GM12892 (cell line): Measurements from ENCODE around the gene KCTD14.
"Not testable (repeated sequence)": the region's sequence is repeated elsewhere in the genome, so short reads cannot be mapped to it uniquely, and the experiment has no call there.

Experiments
- DNase-seq: peaks from one replicate; pipeline ENCODE4 v3.0.0; 2011; ENCODE audit not compliant: insufficient read length
- FAIRE-seq: peaks from 2 replicates; lab custom pipeline; 2011; peaks lifted over from hg19 to GRCh38; lab: Jason Lieb, UNC
- POLR2A ChIP-seq: IDR thresholded peaks from 2 replicates; pipeline ENCODE4 v1.6.1; 2011; ENCODE audit warnings: low read depth, low read length, control low read depth
- POLR2AphosphoS5 ChIP-seq: IDR thresholded peaks from 2 replicates; pipeline ENCODE4 v1.6.1; 2011; ENCODE audit warnings: low read depth, low read length, control low read depth
- TAF1 ChIP-seq: IDR thresholded peaks from 2 replicates; pipeline ENCODE4 v1.6.1; 2011; ENCODE audit warnings: low read depth, mild to moderate bottlenecking, control low read depth, low read length, borderline replicate concordance

Gene KCTD14

DNA sequence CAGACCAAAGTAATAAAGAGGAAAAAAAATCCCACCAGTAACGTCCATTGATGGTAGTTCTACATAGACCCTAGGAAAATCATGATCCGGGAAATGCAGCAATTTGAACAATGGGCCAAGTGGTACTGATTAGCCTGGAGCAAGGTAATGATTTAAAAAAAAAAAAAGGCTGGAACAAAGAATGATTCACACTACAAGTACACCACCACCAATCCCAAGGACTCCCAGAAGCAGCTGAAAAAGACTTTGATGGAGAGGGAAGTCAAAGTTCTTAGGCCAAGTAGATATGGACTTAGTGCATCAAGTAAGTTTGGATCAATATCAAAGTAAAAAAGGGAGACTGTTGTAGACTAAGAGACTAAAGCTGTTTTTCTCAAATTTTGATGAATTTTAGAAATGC is 11.8 kb downstream of the KCTD14 start:
- no peak for FAIRE-seq

DNA sequence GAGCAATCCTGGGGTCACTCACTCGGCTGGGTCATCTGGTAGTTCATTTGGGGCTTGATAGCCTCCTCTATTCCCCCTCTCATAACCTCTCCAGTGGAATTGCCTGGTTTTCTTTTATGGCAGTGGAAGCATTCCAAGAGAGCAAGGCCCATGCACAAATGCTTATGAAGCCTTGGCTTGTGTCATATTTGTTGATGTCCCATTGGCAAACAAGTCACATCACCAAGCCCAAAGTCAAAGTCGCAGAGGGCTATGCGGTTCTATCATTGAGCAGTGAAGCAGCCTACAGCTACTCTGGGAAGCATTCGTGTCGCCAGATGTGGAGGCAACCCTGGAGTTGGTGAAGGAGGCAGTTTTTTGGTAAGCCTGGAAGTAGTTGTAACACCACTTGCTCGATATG is 12.3 kb downstream of the KCTD14 start:
- no peak for DNase-seq
- TF ChIP-seq TAF1 = no peak
- FAIRE-seq = no peak

More for the DNA sequence above, 11.8 kb downstream of the KCTD14 start:
- DNase-seq = no peak
- TF ChIP-seq POLR2A = no peak
- TF ChIP-seq POLR2AphosphoS5 = no peak
- TF ChIP-seq TAF1 = no peak

DNA sequence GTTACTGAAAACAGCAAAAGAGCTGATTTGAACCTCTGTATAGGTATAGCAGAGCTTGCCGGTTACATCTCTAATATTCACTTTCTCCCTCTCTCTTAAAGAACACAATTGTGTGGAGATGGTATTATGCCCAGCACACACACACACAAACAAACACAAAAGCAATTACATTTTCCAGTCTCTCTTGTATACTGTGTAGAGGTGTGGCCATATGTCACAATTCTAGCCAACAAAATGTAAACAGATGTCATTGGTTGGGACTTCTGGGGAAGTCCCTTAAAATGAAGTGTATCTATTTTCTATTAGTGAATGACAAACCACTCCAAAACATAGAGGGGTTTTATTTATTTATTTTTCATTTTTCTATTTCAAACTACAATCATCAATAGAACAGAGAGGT is 12.8 kb downstream of the KCTD14 start:
- DNase-seq (no peak), FAIRE-seq (no peak)
- TF ChIP-seq POLR2A = no peak
- no peak for TF ChIP-seq TAF1
- TF ChIP-seq POLR2AphosphoS5 = no peak

DNA sequence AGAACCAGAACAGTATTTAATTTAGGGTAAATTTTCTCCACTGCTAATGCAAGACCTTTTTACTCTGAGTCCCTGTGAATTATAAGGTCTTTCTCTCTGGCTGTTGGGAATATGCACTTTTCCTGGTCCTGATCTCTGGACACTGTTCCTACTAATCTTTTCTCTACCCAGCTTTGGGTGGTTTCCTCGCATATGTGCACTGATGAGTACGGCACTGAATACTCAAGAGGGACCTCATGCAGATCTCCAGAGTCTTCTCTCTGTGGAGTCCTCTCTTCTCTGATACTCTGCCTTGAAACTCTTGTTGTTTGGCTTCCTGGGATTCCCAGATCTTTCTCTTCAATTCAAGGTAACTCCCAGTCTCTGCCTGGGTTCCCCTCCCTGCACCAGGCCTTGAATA is 14.0 kb downstream of the KCTD14 start:
- no peak for DNase-seq
- TF ChIP-seq POLR2AphosphoS5 (no peak), POLR2A (no peak), TAF1 (no peak)
- FAIRE-seq = no peak

DNA sequence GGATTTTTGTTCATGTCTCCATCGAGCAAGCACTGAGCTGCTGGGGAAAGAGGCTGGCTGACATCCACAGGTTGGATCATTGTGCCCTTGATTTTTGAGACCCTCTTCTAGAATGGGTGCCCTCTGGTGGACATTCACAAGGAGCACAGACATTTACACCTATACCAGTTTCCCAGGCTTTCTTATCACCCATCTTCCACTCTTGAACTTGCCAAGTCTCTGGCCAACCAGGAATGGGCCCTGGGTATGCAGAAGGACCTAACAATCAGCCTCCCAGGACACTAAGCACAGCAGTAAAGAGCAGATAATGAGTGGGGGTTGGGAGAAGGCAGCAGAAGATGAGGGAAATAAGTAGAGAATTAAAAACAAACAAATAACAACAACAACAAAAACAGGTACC is 22.9 kb downstream of the KCTD14 start:
- DNase-seq (no peak), FAIRE-seq (peak; percentile 90)
- TF ChIP-seq POLR2AphosphoS5 (no peak), POLR2A (no peak), TAF1 (no peak)

DNA sequence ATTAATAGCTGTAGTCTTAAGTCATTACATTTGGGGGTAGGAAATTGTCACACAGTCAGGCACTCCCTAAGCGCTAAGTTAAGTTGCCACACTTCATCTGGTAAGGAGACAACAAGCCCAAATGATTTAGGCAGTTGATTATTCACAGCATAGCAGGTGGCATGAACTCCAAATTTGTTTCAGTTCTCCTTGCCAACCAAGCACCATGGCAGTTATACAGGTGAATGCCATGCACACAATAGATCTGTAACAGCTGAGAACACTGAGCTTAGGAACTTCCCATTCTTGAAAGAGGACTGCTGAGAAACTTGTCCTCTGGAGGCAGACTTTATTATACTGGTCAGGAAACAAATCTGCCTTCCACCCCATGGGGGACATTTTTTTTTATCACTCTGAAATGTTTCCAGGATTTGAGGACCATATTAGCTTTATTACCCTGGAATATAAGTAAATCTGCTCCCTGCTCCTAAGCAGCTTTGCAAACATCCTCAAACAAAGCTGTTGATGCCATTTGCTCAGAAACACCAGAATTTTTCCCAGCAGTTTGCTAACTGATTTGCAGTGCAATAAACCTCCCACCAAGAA is 23.5 kb downstream of the KCTD14 start:
- FAIRE-seq (no peak), DNase-seq (no peak)
- no peak for TF ChIP-seq POLR2AphosphoS5
- no peak for TF ChIP-seq POLR2A
- no peak for TF ChIP-seq TAF1

DNA sequence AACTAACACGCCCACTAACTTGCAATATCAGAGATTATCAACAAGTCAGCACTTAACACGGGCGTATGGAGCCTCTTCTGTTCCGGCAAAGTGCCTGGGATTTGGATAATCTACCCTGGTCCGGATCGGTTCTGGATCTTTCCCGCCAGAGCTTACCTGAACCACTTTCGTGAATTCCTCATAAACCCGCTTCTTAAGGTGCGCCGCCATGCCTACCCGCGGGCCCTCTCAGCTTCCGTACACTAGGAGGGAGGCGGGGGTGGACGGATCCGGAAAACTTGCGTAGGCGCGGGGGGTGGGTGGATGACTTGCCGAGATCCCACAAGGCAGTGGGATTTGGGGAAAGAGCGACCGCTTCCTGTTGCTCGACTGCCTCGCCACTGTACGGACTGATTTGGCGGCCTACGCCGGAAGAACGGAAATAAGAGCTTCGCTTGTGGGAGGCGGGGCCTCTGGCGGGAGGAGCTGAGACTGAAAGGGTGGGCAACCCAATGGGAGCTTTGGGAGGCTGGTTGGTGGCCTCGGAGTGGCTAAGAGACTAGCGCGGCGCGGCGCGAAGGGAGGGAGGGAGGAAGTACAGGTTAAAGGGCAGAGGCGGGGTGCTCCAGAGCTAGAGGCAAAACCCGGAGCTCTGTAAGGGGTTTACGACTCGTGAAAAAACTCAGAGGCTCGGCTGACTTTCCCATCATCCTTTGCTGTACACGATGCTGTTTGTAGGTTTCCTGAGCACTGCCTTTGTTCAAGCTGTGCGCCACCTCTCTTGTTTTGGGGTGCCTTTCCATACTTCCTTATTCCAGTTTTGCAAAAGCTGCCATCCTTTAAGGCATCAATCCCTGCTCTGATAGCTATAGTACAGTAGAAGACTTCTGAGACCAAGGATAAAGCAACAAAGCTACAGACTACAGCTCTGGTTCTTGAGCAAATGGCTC is 28.4 kb downstream of the KCTD14 start, which contains the start of gene INTS4:
INTS4 (minus strand) TSS at position 235 of the 929 bp plus-strand sequence; CDS start at position 210, 25 bp downstream.
- peak; percentile 53; the same call in 1 of the 2 replicates for TF ChIP-seq TAF1
- TF ChIP-seq POLR2AphosphoS5 = peak; percentile 77
- TF ChIP-seq POLR2A = peak; percentile 73
- peak; percentile 98 for FAIRE-seq

DNA sequence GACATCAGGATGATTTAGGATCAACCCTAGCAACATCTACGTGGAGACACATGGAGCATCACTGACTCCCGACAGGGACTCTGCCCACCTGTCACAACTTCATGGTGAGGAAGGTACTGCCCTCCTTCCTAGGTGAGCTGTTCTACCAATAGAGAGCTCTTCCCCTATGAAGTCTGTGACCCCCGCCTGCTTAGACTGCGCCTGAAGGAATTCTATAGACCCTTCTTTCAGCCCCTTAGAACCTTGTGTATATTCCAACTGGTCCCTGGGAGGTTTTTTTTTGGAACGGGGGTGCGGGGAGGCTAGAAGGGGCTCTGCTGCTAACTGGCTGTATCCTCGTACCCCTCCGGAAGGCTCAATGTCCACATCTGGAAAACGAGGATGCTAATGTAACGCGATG is 29.2 kb downstream of the KCTD14 start:
- peak; percentile 21 for FAIRE-seq
- TF ChIP-seq POLR2A (no peak), POLR2AphosphoS5 (no peak), TAF1 (no peak)
- no peak for DNase-seq

More for the DNA sequence above, 28.4 kb downstream of the KCTD14 start, which contains the start of gene INTS4:
- peak; percentile 82 for DNase-seq

DNA sequence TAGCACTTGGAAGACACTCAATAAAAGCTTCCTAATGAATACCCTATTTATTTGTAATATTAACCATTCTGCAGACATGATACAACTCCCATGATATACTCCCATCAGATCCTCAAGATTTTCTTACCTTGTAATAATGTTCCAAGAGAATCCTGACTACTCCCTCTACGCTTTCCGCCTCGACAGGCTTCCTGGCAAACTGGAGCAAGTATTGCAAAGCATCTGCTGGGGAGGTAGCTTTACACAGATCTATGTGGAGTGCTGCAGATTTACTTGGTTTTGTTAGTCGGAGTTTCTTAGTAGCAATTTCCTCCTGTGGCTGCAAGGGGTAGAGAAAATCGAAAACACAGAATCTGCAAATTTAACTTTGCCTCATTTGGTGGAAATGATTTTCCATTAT is 32.1 kb downstream of the KCTD14 start:
- DNase-seq (no peak), FAIRE-seq (no peak)
- no peak for TF ChIP-seq TAF1
- no peak for TF ChIP-seq POLR2A
- no peak for TF ChIP-seq POLR2AphosphoS5

DNA sequence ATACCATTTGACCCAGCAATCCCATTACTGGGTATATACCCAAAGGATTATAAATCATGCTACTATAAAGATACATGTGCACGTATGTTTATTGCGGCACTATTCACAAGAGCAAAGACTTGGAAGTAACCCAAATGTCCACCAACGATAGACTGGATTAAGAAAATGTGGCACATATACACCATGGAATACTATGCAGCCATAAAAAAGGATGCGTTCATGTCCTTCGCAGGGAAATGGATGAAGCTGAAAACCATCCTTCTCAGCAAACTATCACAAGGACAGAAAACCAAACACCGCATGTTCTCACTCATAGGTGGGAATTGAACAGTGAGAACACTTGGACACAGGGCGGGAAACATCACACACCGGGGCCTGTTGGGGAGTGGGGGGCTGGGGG is 36.6 kb downstream of the KCTD14 start:
- not testable (repeated sequence) for FAIRE-seq, DNase-seq

DNA sequence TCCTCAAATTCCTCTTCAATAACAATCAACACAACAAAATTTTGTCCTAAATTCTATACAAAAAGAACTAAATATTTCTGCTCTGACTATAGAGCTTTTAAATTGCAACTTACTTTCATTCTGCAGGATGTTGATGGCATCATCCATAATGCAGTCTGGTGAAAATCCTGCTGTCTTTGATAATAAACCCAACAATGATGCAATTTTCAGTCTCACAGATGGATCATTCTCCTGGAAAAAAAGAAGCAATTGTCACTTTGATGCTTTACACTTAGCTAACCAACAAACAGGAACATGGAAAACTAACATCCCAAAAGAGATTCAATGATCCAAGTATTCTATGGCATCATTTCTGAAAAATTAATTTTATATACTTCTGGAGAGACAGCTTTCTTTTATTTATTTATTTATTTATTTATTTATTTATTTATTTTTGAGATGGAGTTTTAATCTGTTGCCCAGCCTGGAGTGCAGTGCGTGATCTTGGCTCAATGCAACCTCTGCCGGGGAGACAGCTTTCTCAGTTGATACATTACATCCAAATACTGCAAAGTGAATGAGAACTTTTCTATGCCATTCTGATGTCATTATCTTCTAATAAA is 41.6 kb downstream of the KCTD14 start:
- FAIRE-seq = no peak
- no peak for TF ChIP-seq POLR2A
- no peak for TF ChIP-seq TAF1
- no peak for TF ChIP-seq POLR2AphosphoS5
- DNase-seq = no peak
